ENCODE data around the gene GDAP2.

Gene GDAP2

DNA sequence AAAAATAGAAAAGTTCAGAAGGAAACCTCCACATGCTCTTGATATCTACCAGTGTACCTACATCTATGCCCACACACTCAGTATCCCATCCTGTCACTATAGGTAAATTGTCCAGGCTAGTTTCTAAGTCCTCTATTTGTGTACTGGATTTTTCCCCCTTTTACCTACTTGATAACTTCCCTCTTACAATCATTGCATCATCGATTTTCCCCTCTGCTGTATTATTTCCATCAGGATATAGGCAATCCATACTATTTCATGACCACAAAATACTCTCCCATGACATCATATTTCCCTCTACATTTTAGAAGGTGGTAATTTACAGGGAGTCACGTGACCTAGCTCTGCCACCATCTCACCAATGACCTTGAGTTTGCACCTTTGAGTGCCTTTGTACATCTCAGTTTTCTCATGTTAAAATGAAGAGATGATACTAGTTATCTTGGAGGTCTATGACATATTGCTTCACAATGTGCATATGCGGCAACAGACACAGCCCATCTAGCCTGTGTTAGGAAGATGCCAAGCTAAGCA, 88.2 kb downstream of the GDAP2 start:
- no peak for DNase-seq (ENCODE audit: low read depth, low spot score)

DNA sequence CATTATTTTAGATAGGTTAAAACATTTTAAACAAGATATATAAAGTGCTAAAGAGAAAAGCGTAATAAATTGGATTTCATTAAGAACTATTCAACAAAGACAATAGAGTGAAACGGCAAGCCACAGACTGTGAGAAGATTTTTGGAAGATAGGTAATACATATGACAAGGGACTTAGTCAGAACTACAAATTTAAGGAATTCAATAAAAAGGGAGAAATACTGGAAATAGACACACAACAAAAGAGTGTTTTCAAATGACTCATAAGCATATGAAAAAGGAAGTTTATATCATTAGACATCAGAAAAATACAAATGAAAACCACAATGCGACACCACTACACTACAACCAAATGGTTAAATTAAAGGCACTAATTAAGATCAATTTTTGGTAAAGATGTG, 90.5 kb downstream of the GDAP2 start:
- DNase-seq (ENCODE audit: low read depth, low spot score) = no peak

DNA sequence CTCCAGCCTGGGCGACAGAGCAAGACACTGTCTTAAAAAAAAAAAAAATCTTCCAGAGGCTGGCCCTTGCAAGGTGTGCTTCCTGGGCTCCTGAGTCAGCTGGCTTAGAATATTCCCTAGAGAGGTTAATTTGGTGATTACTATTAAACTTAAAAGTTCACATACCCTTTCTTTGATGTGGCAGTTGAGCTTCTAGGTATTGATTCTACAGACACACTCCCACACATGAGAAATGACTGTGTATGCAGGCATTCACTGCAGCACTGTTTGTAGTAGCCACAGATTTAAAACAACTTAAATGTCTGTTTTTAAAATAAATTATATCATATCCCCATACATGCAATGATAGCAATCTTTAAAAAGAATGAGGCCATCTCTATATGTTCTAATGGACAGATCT, 93.4 kb downstream of the GDAP2 start:
- no peak for DNase-seq (ENCODE audit: low read depth, low spot score)

DNA sequence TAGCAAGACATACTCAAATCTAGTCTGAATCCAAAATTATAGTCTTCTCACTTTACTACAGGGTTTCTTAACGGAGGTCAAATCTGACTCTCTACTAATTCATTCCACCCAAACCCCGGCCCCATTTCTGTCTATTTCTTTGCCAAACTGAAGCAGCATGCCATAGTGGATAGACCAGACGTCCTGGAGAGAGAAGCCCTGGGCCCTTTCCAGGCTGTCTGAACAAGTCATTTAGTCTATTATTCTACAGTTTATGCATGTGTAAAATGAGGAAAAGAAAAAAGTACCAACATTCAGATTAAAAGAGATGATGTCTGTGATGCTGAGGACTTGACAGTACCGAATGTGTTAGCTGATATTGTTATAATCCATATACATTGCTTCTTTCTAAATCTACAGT, 95.0 kb downstream of the GDAP2 start:
- DNase-seq (ENCODE audit: low read depth, low spot score) = no peak

DNA sequence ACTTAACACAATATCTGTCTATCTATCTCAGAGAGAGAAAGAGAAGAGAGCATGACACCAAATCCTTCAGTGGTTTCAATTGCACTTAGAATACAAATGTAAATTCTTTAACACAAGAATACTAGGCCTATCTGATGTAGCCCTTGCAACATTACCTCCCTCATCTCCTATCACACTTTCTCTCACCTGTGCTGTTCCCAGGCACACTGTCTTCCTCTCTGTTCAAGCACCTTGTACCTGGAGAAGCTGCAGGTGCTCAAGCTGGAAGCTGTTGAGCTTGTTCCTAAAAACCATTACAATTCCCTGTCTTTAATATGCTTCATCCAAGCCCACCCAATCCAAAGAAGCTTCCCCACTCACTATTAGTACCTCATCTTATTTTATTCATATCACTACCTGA, 97.0 kb downstream of the GDAP2 start:
- DNase-seq (ENCODE audit: low read depth, low spot score) = no peak

DNA sequence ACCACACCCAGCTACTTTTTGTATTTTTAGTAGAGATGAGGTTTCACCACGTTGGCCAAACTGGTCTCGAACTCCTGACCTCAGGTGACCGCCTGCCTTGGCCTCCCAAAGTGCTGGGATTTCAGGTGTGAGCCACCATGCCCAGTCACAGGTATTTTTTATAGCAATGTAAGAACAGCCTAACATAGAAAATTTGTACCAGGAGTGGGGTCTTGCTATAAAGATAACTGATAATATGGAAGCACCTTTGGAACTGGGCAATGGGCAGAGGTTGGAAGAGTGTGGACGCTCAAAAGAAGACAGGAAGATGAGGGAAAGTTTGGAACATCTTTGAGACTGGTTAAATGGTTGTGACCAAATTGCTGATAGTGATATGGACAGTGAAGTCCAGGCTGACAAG, 99.2 kb downstream of the GDAP2 start:
- no peak for DNase-seq (ENCODE audit: low read depth, low spot score)

DNA sequence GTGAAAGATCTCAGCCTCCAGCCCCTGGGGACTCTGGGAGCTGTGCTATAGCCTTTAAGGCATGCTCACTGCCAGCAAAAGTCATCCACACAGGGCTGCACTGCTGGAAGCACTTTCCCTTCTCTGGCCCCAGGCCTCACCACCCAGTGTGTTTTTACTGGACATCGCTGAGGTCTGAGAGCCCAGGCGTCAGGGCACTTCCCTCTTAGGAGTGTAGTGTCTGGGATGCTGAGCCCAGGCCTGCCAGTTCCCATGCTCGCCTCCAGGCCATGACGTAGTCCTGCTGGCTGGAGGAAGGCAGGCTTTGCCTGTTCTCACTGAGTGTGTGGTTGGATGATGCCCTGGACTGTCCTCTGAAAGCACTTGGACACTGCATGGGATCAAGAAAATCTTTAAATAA, 101.2 kb downstream of the GDAP2 start:
- no peak for DNase-seq (ENCODE audit: low read depth, low spot score)

DNA sequence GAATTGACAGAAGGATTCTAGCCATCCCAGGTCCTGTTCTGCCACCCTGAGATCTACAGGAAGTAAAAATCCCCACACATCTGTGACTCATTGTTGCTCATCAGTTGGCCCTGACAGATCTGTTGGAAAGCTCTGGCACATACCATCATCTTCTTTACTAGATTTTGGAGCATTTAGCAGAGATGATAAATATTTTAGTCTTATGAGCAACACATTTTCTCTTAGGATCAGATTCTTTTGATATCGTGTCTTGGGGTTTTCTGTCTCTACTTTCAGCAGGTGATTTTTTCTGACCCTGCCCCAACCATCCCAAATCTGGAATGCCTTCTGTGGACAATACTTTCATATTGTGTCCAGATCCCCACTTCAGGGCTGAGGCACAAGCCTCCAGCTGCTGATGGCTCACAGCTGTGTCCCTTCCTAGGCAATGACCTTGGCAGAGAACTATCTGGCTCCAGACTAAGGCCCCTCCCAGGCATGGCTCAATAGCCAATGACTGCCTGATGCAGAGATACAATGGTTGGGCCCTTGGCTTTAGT, 102.8 kb downstream of the GDAP2 start:
- DNase-seq (ENCODE audit: low read depth, low spot score) = no peak

DNA sequence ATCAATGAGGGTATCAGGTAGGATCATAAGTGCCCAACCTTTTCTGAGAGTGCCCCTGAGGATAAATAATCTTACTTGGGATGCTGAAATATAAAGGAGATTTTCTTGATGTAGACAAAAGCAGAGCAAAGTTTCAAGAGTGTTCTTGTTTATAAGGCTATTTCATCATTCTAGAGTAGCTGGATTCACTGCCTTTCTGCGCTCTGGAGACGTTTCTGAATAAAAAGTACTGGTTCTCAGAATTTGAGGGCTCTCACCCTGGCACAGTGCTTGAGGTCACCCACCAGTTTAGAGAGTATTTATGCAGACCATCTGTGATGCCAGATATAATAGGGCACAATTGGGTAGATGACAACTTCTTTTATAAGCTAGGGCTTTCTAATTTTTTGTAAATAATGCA, 103.3 kb downstream of the GDAP2 start:
- DNase-seq (ENCODE audit: low read depth, low spot score) = no peak

DNA sequence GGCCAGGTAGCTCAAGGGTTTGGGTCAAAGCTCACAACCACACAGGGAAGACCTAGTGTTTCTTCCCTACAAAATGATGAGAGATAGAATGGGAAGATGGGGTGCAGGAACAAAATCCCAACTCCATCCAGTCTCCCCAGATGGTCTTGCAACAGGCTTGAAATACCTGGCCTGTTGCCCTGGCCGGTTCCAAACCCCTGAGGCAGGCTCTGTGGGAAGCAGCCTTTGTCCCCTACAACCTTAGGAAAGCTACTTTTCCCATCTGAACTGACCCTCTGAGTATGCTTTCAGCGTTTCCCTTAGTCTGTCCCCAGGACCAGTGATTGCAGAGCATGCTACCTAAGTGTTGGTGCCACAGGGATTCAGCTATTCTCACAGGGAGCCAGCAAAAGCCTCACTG, 104.0 kb downstream of the GDAP2 start:
- DNase-seq (ENCODE audit: low read depth, low spot score) = no peak

DNA sequence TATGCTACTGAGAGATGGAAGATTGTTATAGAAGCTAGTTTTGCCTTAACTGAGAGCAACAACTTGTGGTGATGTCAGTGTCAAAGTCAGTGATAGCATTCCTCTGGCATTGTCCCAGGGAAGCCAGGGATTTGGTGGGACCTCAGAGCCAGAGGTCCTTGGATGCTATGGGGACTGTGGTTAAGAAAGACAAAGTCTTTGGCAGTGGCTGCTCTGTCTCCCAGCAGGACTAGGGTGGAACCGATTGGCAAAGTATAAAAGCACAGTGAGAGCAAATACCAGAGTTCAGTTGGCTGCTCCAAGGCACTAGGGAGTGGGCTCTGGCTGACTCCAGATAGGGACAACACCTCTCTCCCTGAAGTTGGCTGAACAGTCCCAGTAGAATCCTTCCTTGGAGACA, 104.8 kb downstream of the GDAP2 start:
- no peak for DNase-seq (ENCODE audit: low read depth, low spot score)

DNA sequence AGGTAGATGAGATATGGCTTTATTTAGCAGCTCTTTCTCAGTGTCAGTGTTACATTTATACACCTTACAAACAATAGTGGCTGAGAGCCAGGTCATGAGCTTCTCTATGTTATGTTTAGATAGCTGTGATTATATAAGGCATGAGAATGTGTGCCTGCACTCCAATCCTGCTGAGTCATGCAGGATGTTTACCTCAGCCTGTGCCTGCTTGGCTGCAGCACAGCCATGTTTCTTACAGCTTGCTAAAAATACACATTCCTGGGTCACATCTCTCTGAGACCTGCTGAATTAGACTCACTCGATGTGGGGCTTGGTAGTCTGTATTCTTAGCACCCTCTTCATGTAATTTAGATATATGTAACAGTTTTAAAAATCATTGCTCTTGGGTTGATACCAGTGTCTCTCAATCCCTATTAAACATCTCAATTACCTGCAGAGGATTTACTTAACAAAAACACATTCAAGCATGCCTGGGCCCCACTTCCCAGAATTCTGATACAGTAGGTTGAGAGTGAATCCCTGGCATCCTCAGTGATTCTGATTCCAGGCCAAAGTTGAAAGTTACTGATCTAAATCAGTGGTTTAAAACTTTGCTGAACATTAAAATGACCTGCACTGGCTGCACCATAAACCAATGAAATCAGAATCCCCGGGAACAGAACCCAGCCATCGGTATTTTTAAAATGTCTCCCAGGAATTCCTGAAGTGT, 107.5 kb downstream of the GDAP2 start:
- DNase-seq (ENCODE audit: low read depth, low spot score) = peak; percentile 5

DNA sequence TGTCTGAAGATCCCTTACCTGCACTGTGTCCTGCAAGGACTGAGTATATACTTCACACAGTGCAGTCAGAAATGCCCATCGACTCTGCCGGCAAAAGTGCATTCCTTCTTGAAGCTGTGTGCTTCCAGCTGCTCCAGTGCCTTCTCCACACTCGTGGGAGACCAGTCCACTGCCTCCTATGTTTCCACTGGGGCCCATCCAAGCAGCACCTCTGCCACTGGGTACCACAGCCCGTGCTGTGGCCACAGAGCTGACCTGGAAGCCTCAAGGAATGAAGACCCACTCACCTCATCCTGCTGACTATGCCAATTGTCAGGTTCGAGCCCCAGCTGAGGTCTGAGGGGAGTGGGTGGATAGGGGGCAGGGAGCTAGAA, 108.1 kb downstream of the GDAP2 start:
- no peak for DNase-seq (ENCODE audit: low read depth, low spot score)

DNA sequence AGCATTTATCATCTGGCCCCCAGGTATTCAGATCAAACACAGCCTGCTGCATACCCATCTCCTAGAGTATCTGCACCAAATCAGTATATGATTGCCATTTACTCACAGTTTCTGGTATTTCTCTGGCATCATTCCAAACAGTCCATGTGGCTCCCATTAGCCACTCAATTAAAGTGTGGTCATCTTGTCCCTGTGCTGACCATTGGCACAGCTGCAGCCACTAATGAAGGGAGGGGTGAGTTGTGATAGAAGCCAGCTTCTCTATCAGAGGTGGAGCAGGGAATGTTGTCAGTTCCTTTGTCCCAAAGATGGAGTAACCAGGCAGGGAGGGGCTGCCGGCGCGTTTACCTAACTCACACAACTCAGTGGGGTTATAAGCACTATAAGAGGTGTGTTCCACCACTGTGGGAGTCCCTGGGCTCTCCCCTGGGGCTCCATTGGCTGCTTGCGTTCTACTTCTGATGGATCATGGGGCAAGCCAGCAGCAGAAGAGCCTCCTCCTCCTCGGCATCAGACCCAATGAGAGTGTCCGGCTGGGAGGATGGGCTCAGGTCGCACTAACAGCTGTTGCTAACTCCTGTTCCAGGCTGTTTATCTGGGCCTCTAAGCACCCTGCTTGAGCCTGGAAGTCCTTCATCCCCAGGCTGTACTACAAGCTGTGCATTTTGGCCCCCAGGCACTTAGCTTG, 108.6 kb downstream of the GDAP2 start:
- DNase-seq (ENCODE audit: low read depth, low spot score) = no peak

DNA sequence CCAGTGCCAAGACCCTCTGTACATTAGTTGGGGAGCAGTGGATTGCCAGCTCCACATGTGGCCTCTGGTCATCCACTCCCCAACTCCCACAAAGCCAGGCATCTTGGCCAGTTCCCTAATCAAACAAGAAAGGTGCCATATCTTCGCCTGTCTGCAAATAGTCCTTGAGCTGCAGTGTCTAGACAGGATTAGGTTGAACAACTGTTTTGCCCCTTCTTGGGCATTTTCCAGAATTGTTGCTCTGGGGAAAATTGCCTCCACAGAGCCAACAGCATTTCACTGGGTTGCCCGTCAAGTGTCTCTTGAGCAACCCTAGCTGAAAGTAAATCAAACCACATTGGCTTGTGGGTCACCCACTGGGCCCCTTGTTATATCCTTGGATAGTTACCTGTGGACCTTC, 109.3 kb downstream of the GDAP2 start:
- no peak for DNase-seq (ENCODE audit: low read depth, low spot score)

DNA sequence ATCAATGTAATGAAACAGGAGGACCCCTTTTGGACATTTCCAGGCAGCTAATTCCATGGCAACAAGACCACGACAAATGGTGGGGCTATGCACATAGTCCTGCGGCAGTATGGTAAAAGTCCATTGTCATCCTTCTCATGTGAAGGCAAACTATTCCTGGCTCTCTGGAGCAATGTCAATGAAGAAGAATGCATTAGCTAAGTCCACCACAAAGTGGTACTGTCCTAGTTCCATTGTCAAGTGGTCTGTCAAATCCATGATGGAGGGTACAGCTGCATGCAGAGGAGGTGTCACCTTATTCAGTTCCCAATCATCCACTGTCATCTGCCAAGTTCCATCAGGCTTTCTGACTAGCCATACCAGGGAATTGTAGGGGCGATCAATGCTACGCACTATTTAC, 110.1 kb downstream of the GDAP2 start:
- DNase-seq (ENCODE audit: low read depth, low spot score) = no peak

DNA sequence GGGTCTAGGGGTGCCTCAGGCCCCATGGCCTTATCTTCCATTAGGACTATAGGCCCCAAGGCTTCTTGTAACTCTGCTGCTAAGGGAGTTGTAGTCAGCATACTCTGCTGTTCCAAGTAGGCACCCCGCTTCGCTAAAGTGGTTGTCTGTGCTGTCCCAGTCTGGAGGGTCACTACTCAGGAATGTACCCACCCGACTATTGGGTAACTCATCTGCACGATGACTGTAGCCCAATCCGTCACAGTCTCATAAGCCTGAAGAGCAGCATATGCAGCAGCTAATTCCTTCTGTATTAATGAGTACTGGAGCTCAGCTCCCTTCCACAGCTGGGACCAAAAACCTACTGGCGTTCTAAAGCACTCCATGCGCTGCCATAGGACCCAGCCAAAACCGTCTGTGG, 111.0 kb downstream of the GDAP2 start:
- DNase-seq (ENCODE audit: low read depth, low spot score) = no peak

DNA sequence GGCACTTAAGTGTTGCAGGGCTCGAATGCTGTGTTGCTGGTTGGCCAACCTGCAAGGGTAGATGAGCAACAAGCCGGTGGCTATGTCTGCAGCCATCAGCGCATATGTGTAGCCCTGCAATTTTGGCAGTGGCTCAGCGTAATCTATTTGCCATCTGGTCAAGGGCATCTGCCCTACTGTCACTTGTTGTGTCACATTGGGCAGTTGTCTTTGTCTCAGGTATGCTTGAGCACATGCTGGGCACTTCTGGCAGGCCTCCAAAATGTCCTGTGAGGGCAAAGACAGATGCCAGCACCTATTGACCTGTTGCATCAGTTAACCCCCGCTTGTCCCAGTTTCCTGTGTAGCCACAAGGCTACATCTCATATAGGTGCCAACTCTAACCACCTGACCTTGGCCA, 111.8 kb downstream of the GDAP2 start:
- DNase-seq (ENCODE audit: low read depth, low spot score) = no peak

DNA sequence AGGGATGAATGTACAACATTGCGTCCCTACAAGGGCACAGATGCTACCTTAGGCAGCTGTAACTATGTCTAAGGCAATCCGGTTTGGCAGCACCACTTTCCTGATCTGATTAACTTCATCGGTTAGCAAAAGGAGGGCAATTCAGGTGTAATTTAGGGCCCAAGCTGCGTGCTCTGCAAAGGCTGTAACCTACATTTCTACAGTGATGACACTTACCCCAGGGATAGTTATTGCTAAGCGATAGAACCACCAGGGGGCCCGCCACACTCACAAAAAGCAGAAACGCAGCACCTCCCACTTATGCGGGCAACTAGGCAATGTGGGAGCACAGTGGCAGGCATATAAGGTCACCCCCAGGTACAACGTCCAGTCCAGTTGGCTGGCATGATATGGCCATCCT, 113.5 kb downstream of the GDAP2 start:
- DNase-seq (ENCODE audit: low read depth, low spot score) = no peak

DNA sequence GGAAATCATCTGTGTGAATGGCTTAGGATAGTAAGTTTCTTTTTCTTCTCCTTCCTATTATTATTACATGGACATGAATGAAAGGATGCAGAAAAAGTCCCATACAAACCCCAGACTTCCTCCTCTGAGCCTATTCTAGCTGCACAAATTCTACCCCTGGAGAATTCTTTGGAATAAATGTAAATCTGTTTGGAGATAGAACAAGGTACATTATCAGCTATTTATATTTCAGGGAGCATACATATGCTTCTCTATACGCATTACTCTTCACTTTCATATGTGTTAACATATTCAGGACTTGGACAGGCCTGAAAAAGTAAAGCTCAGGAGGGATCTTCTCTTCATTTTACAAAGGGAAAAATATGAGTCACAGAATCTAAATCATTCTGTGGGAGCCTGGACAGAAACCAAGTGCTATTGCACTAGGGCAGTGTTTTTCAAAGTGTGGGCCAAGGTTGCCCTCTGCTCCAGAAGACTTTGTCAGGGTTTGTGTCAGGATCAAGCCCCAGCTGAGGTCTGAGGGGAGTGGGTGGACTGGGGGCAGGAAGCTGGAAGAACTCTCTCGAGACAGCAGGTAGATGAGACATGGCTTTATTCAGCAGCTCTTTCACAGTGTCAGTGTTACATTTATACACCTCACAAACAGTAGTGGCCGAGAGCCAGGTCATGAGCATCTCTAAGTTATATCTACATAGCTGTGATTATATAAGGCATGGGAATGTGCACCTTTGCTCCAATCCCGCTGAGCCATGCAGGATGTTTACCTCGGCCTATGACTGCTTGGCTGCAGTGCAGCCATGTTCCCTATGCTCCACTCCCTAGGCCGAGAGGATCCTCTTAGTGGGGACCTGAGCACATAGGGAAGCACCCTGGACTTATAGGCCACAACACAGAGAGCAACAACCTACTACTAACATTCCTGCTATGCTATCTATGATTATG, 114.3 kb downstream of the GDAP2 start:
- DNase-seq (ENCODE audit: low read depth, low spot score) = no peak

Data from iPS DF 19.7 (cell line).